Lower lobe of right lung (tissue), 2 donors: ENCODE results near the gene NFAM1. TPM values are rescaled to one million over a fixed set of nuclear protein-coding genes. Genes with fewer than 3 reads are reported as not detected.

Experiments used
- ATAC-seq, 2 donors: fragments of 200-7000 bp; cut with Tn5 transposase; one replicate each; pipeline ENCODE4 v1.9.1; 2020 to 2022; ENCODE audit warnings: mild to moderate bottlenecking in 2 of 2, moderate library complexity in 2 of 2
- DNase-seq: peaks from one replicate; pipeline ENCODE4 v3.0.0-alpha.2; 2020
- H3K27ac ChIP-seq: fragments of 200-600 bp; one replicate; pipeline ENCODE4 v1.8.0; 2022
- H3K27me3 ChIP-seq: fragments of 200-600 bp; one replicate; pipeline ENCODE4 v1.8.0; 2022; ENCODE audit warnings: low read depth
- H3K36me3 ChIP-seq: fragments of 200-600 bp; one replicate; pipeline ENCODE4 v1.8.0; 2022; ENCODE audit warnings: mild to moderate bottlenecking
- H3K4me1 ChIP-seq: fragments of 200-600 bp; one replicate; pipeline ENCODE4 v1.8.0; 2022
- H3K4me3 ChIP-seq: fragments of 200-600 bp; one replicate; pipeline ENCODE4 v1.8.0; 2022; ENCODE audit warnings: mild to moderate bottlenecking
- H3K9me3 ChIP-seq: fragments of 200-600 bp; one replicate; pipeline ENCODE4 v1.8.0; 2022
- CTCF ChIP-seq: fragments of 200-600 bp; IDR thresholded peaks from one replicate; pipeline ENCODE4 v1.8.0; 2022; ENCODE audit warnings: antibody characterized with exemption, mild to moderate bottlenecking
- intact Hi-C: fragments of 100-400 bp; cut with DNase I; formaldehyde crosslinking; loops from one replicate; pipeline ENCODE4 v1.11.0; 2022
- total RNA-seq: library from RNA; stranded (reverse); fragmentation: NEBNext Ultra II Directional; extraction: Animal tissue kit (Norgen Biotek cat#: 25700); gene quantifications from one replicate; pipeline ENCODE4 v1.2.1, GENCODE V29; 2021
- donor health status: DM: no; HTN: yes; CAD: no; lungs with severe emphysema.

NFAM1 gene
- total RNA-seq, 1 donor from 2014 or later = 21.8 TPM

- Histone ChIP-seq H3K36me3 (no peaks in the 10 kb centered on the region), H3K4me1 (no peaks in the 10 kb centered on the region), H3K9me3 (no peaks in the 10 kb centered on the region), H3K27ac (no peak overlapping the region), H3K27me3 (peaks cover 17% of the 10 kb centered on the region), H3K4me3 (no peak overlapping the region)
- no peak for TF ChIP-seq CTCF
- ATAC-seq = no peak
- intact Hi-C loops = no loop called here
- no peak for DNase-seq
These were observed 4.2 kb downstream of the NFAM1 start for GRCh38 chr22:42428025-42428424.

GRCh38 chr22:42427167-42427566 is 5.0 kb downstream of the NFAM1 start:
- Histone ChIP-seq H3K36me3 (no peaks in the 10 kb centered on the region), H3K4me1 (no peaks in the 10 kb centered on the region), H3K9me3 (no peaks in the 10 kb centered on the region), H3K4me3 (no peak overlapping the region), H3K27ac (no peak overlapping the region), H3K27me3 (peaks cover 14% of the 10 kb centered on the region)
- TF ChIP-seq CTCF = no peak
- no peak for DNase-seq
- no peak for ATAC-seq
- intact Hi-C loops = no loop called here

GRCh38 chr22:42425989-42426355 is 6.2 kb downstream of the NFAM1 start:
- ATAC-seq (no peak), DNase-seq (no peak)
- Histone ChIP-seq H3K4me3 (no peak overlapping the region), H3K27ac (no peak overlapping the region), H3K36me3 (no peaks in the 10 kb centered on the region), H3K4me1 (no peaks in the 10 kb centered on the region), H3K27me3 (peaks cover 14% of the 10 kb centered on the region), H3K9me3 (no peaks in the 10 kb centered on the region)
- intact Hi-C loops = no loop called here
- no peak for TF ChIP-seq CTCF

- H3K9me3 ChIP-seq = no peaks in the 10 kb centered on the region
- ATAC-seq = no peak
- H3K4me3 ChIP-seq = no peak overlapping the region
- no peaks in the 10 kb centered on the region for H3K4me1 ChIP-seq
- TF ChIP-seq CTCF = no peak
- intact Hi-C loops = no loop called here
- no peak for DNase-seq
- H3K36me3 ChIP-seq = no peaks in the 10 kb centered on the region
- no peak overlapping the region for H3K27ac ChIP-seq
- peaks cover 14% of the 10 kb centered on the region for H3K27me3 ChIP-seq
These were observed 6.7 kb downstream of the NFAM1 start for GRCh38 chr22:42425337-42425988.

GRCh38 chr22:42419243-42419881 is 12.8 kb downstream of the NFAM1 start:
- H3K9me3 ChIP-seq = no peaks in the 10 kb centered on the region
- H3K27me3 ChIP-seq = no peaks in the 10 kb centered on the region
- ATAC-seq = peak; percentile 56 to 75
- H3K4me1 ChIP-seq = peaks cover 12% of the 10 kb centered on the region
- peak overlapping the region; percentile 2 for H3K4me3 ChIP-seq
- H3K27ac ChIP-seq = no peak overlapping the region
- intact Hi-C loops = no loop called here
- no peaks in the 10 kb centered on the region for H3K36me3 ChIP-seq
- no peak for DNase-seq
- no peak for TF ChIP-seq CTCF
